A673 (cell line): ENCODE measurements around the gene PEX12. TPM values are rescaled to one million over a fixed set of nuclear protein-coding genes. Genes with fewer than 3 reads are reported as not detected.
"Not testable (repeated sequence)": the region's sequence is repeated elsewhere in the genome, so short reads cannot be mapped to it uniquely, and the experiment has no call there.

Source experiments
- BruUV-seq: library from RNA; stranded (reverse); fragments of 400-500 nt; replicated peaks from 2 replicates; lab custom pipeline; 2021; lab: Mats Ljungman, UMichigan
- CTCF ChIA-PET: fragments of 300-600 bp; sonication (Branson Sonifier 250); formaldehyde crosslinking; loops from one replicate; lab custom pipeline; 2022; ENCODE audit warnings: antibody characterized with exemption; lab: Charles Lee
- POLR2A ChIA-PET: fragments of 300-600 bp; sonication (Branson Sonifier 250); formaldehyde crosslinking; loops from one replicate; lab custom pipeline; 2022; ENCODE audit warnings: antibody characterized with exemption; ENCODE audit not compliant: low non-redundant PET; lab: Charles Lee
- DNase-seq: peaks from one replicate; pipeline ENCODE4 v3.0.0-alpha.2; 2015; ENCODE audit warnings: low spot score
- H3K27ac ChIP-seq: fragments of 200-600 bp; sonication (generic); 2 replicates; pipeline ENCODE4 v1.5.1; 2016; ENCODE audit warnings: mixed run types, low read depth, mild to moderate bottlenecking, mixed read lengths, antibody characterized with exemption, low read length; ENCODE audit not compliant: poor library complexity, severe bottlenecking
- H3K27me3 ChIP-seq: fragments of 200-600 bp; sonication (generic); replicated peaks from 2 replicates; pipeline ENCODE4 v1.6.1; 2017; ENCODE audit warnings: mixed run types, low read depth, mild to moderate bottlenecking, mixed read lengths, antibody characterized with exemption, low read length; ENCODE audit not compliant: insufficient read depth, poor library complexity
- H3K36me3 ChIP-seq: fragments of 200-600 bp; sonication (generic); 2 replicates; pipeline ENCODE4 v1.6.1; 2016; ENCODE audit warnings: mixed run types, mild to moderate bottlenecking, mixed read lengths, antibody characterized with exemption, low read length; ENCODE audit not compliant: insufficient read depth, poor library complexity, severe bottlenecking
- H3K4me1 ChIP-seq: fragments of 200-600 bp; sonication (generic); 2 replicates; pipeline ENCODE4 v1.6.1; 2017; ENCODE audit warnings: mixed run types, mild to moderate bottlenecking, mixed read lengths, antibody characterized with exemption, low read length; ENCODE audit not compliant: insufficient read depth, poor library complexity, severe bottlenecking
- H3K4me3 ChIP-seq: fragments of 200-600 bp; sonication (generic); 2 replicates; pipeline ENCODE4 v1.5.1; 2016; ENCODE audit warnings: low read depth, mixed run types, mild to moderate bottlenecking, mixed read lengths, low read length; ENCODE audit not compliant: poor library complexity, severe bottlenecking
- H3K9me3 ChIP-seq: fragments of 200-600 bp; sonication (generic); 2 replicates; pipeline ENCODE4 v1.6.1; 2016; ENCODE audit warnings: mixed run types, low read depth, mild to moderate bottlenecking, mixed read lengths, antibody characterized with exemption, low read length; ENCODE audit not compliant: poor library complexity, severe bottlenecking
- CTCF ChIP-seq: fragments of 300-800, 200-600 bp; sonication (generic); conservative IDR thresholded peaks from 2 replicates; pipeline ENCODE4 v1.5.1; 2017; ENCODE audit warnings: low read depth, mild to moderate bottlenecking, antibody characterized with exemption, low read length, moderate library complexity, mixed read lengths
- EZH2 ChIP-seq: fragments of 200-600 bp; sonication (generic); IDR thresholded peaks from 2 replicates; pipeline ENCODE4 v1.6.1; 2017; ENCODE audit warnings: borderline replicate concordance, low read depth, mild to moderate bottlenecking, mixed read lengths, antibody characterized with exemption, low read length; ENCODE audit not compliant: poor library complexity, severe bottlenecking
- intact Hi-C: fragments of 100-400 bp; cut with micrococcal nuclease; formaldehyde crosslinking; loops from one replicate; pipeline ENCODE4 v1.10.0; 2022; ENCODE audit not compliant: unreplicated experiment
- total RNA-seq: library from RNA; stranded (reverse); gene quantifications from 2 replicates; pipeline ENCODE4 v1.2.3, GENCODE V29; 2021

The PEX12 gene
- total RNA-seq, 1 experiment from 2014 or later, result 3.2 TPM

GRCh38 chr17:35566968-35567367 lies 11.4 kb downstream of the PEX12 start:
- H3K27me3 ChIP-seq, result no peaks in the 10 kb centered on the region
- H3K36me3 ChIP-seq, result no peaks in the 10 kb centered on the region
- no peak for DNase-seq
- BruUV-seq, result no TSS peak
- H3K27ac ChIP-seq, result no peak overlapping the region
- ChIA-PET CTCF (no interaction called here), POLR2A (no interaction called here)
- TF ChIP-seq CTCF (no peak), EZH2 (no peak)
- H3K4me3 ChIP-seq, result peak overlapping the region; percentile 65
- H3K4me1 ChIP-seq, result no peaks in the 10 kb centered on the region
- H3K9me3 ChIP-seq, result no peaks in the 10 kb centered on the region
- intact Hi-C loops, result no loop called here

- BruUV-seq, H3K36me3 ChIP-seq, CTCF ChIA-PET, H3K4me3 ChIP-seq, POLR2A ChIA-PET, intact Hi-C loops, DNase-seq, H3K27me3 ChIP-seq, H3K27ac ChIP-seq, H3K9me3 ChIP-seq, H3K4me1 ChIP-seq: not testable (repeated sequence)
Observed at GRCh38 chr17:35563181-35563580, 15.2 kb downstream of the PEX12 start.

- TF ChIP-seq EZH2 (no peak), CTCF (no peak)
- no peaks in the 10 kb centered on the region for H3K27me3 ChIP-seq
- H3K9me3 ChIP-seq, result no peaks in the 10 kb centered on the region
- H3K36me3 ChIP-seq, result no peaks in the 10 kb centered on the region
- no peaks in the 10 kb centered on the region for H3K4me1 ChIP-seq
- DNase-seq, result no peak
- ChIA-PET POLR2A (no interaction called here), CTCF (no interaction called here)
- no peak within 1 kb of the TSS for H3K27ac ChIP-seq
- H3K4me3 ChIP-seq, result no peak within 1 kb of the TSS
- no TSS peak for BruUV-seq
- intact Hi-C loops, result no loop called here
Observed at GRCh38 chr17:35560703-35561102, 17.7 kb downstream of the PEX12 start, which contains the start of gene SLFN14. Gene SLFN14, minus strand, starts transcription at chr17:35560819. Its CDS starts 2,757 bp downstream, at chr17:35558062.

GRCh38 chr17:35559495-35560210 lies 18.7 kb downstream of the PEX12 start:
- Histone ChIP-seq H3K36me3 (no peaks in the 10 kb centered on the region), H3K9me3 (no peaks in the 10 kb centered on the region), H3K27me3 (no peaks in the 10 kb centered on the region), H3K4me3 (no peak overlapping the region), H3K4me1 (no peaks in the 10 kb centered on the region), H3K27ac (no peak overlapping the region)
- no peak for DNase-seq
- intact Hi-C loops, result no loop called here
- no peak for TF ChIP-seq EZH2
- TF ChIP-seq CTCF, result no peak
- no TSS peak for BruUV-seq
- ChIA-PET POLR2A (no interaction called here), CTCF (no interaction called here)
